ENCODE measurements around the gene SERPINA10. TPM values are rescaled to one million over a fixed set of nuclear protein-coding genes. Genes with fewer than 3 reads are reported as not detected.

The SERPINA10 gene, protein sequence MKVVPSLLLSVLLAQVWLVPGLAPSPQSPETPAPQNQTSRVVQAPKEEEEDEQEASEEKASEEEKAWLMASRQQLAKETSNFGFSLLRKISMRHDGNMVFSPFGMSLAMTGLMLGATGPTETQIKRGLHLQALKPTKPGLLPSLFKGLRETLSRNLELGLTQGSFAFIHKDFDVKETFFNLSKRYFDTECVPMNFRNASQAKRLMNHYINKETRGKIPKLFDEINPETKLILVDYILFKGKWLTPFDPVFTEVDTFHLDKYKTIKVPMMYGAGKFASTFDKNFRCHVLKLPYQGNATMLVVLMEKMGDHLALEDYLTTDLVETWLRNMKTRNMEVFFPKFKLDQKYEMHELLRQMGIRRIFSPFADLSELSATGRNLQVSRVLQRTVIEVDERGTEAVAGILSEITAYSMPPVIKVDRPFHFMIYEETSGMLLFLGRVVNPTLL
- total RNA-seq = not detected

DNA sequence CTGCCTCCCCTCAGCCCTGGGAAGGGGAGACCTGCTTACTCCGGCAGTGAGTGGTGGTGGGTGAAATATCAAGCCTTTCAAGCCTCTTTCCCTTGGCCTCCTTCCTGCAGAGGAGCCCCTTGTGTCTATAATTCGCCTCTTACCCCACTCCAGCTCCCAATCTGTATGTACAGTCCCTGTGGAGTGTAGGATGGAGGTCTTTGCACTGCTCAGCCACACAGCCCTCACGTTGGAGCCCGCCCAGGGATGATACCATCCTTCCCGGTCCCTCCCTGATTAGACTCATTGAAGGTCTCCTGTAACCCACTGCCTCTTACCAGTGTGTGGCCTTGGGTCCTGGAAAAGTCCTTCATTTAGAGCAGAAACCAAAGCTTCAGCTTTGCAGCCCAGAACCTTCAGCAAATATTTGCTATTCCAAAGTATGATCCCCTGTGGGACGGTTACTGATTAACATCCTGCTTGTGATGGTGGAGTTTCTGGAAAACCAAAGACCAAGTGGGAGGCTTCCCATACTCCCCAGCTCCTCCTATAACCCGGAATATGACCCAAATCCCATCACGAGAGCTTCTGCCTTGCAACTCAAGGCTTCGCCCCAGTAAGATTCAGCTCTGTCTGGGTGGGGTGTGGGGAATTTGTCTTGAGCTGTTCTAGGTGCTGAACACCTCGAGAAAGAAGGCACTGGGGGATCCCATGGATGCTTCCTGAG is at the start of gene SERPINA10:
SERPINA10 (minus strand) TSS at position 397 of the 706 bp plus-strand sequence. CDS start 2,675 bp downstream, outside the sequence.
- 67 to 75% methylated on average over 9 to 10 of the region's 10 CpGs for WGBS, 2 donors
- intact Hi-C loops (cut with DNase I) = no loop called here
- H3K4me1 ChIP-seq = no peaks in the 10 kb centered on the region

DNA sequence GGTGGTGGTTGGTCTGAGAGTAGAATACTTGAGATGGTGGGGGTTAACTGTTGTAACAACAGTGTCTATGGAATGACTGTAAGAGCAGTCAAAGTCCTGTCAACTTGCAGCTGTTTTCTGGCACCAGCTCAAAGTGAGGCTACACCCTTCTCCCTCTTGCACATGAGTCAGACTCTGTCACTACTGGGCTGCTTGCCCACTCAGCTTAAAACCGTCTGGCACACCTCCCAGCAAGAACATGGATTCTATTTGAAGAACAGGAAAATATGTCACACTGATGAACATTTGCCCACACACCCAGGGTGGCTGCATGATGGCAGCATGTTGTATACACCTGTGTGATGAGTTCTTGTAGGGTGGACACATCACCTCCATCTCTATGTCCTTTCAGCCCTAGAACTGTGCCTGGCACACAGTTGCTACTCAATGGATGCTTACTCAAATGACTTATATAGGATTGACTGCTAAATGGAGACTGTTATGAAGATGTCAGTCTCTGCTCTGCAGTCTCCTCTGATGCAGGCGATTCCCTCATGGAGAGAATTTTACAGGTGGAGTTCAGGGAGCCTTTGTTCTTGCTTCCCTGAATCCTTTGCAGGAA is 49.4 kb upstream of the SERPINA10 start:
- Histone ChIP-seq H3K4me3 (replicated peaks in 1 of 3) (no peak overlapping the region), H3K36me3 (no peaks in the 10 kb centered on the region), H3K27ac (no peak overlapping the region), H3K27me3 (no peaks in the 10 kb centered on the region), H3K9me3 (no peaks in the 10 kb centered on the region), H3K4me1 (peaks cover 4 to 14% of the 10 kb centered on the region in 2 donors)
- intact Hi-C loops (cut with DNase I) = no loop called here
- DNase-seq = peak; percentile 88 to 90
- no peak for TF ChIP-seq POLR2A (IDR thresholded peaks at IDR 0.05)
- TF ChIP-seq, protein P1, sequence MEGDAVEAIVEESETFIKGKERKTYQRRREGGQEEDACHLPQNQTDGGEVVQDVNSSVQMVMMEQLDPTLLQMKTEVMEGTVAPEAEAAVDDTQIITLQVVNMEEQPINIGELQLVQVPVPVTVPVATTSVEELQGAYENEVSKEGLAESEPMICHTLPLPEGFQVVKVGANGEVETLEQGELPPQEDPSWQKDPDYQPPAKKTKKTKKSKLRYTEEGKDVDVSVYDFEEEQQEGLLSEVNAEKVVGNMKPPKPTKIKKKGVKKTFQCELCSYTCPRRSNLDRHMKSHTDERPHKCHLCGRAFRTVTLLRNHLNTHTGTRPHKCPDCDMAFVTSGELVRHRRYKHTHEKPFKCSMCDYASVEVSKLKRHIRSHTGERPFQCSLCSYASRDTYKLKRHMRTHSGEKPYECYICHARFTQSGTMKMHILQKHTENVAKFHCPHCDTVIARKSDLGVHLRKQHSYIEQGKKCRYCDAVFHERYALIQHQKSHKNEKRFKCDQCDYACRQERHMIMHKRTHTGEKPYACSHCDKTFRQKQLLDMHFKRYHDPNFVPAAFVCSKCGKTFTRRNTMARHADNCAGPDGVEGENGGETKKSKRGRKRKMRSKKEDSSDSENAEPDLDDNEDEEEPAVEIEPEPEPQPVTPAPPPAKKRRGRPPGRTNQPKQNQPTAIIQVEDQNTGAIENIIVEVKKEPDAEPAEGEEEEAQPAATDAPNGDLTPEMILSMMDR (IDR thresholded peaks at IDR 0.05) = no peak
- 46 to 59% methylated on average over 2 of the region's 2 CpGs for WGBS, 2 donors

More for the DNA sequence above, at the start of gene SERPINA10:
- H3K36me3 ChIP-seq = no peaks in the 10 kb centered on the region
- no peaks in the 10 kb centered on the region for H3K27me3 ChIP-seq
- DNase-seq = no peak
- no peak within 1 kb of the TSS for H3K27ac ChIP-seq
- H3K9me3 ChIP-seq = no peaks in the 10 kb centered on the region
- no peak within 1 kb of the TSS for H3K4me3 ChIP-seq (replicated peaks in 1 of 3)
- TF ChIP-seq, protein P1 (IDR thresholded peaks at IDR 0.05) = no peak
- TF ChIP-seq POLR2A (IDR thresholded peaks at IDR 0.05) = no peak

DNA sequence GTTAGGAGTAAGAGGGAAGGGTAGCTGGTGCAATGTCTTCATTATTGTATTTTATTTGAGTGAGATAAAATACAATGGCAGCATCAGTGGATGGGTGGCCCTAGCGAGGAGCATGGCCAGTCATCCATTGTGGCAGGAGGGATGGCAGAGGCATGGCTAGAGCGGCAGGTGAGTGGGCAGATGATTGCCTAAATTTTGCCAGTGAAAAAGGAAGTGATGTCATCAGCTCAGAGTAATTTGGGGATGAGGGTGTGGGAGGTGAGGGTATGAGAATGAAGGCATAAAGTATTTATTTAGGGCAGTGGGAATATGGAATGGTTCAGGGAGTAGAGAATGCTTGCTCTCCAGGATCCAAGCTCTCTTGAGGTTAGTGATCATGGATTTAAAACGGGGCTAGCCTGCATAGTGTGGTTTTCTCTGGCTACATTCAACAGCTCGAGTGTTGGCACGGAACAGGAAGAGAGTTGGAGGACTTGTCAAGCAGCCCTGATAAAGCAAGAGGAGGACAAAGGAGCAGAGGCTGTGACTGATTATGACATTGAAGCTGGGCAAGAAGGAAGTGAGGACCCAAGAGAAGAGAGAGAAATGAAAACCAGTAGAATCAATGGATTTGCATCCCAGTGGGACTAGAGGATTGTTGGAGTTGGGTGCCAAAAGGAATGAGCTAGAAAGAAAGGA is 48.7 kb upstream of the SERPINA10 start:
- no peak for TF ChIP-seq POLR2A (IDR thresholded peaks at IDR 0.05)
- TF ChIP-seq, protein P1 (IDR thresholded peaks at IDR 0.05) = no peak
- Histone ChIP-seq H3K4me1 (peaks cover 4 to 14% of the 10 kb centered on the region in 2 donors), H3K4me3 (replicated peaks in 1 of 3) (no peak overlapping the region), H3K27ac (no peak overlapping the region), H3K36me3 (no peaks in the 10 kb centered on the region), H3K9me3 (no peaks in the 10 kb centered on the region), H3K27me3 (no peaks in the 10 kb centered on the region)
- WGBS, 2 donors = 40 to 42% methylated on average over 5 of the region's 5 CpGs
- intact Hi-C loops (cut with DNase I) = no loop called here
- peak in 1 of 2 donors; percentile 12 for DNase-seq

DNA sequence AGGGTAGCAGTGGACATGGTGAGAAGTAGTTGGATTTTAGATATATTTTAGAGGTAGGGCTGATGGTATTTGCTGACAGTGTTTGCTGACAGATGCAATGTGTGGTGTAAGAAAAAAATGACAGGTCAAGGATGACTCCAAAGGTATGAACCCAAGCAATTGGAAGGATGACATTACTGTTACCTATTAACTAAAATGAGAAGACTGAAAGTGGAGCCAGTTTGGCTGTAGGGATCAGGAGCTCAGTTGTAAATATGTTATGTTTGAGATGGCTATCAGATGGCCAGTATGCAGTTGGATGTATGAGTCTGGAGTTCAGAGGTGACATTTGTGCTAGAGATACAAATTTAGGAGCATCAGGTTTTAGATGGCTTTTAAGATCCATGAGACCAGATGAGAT is 47.5 kb upstream of the SERPINA10 start:
- no peak for TF ChIP-seq POLR2A (IDR thresholded peaks at IDR 0.05)
- TF ChIP-seq, protein P1 (IDR thresholded peaks at IDR 0.05) = no peak
- Histone ChIP-seq H3K36me3 (no peaks in the 10 kb centered on the region), H3K4me3 (replicated peaks in 1 of 3) (no peak overlapping the region), H3K27ac (no peak overlapping the region), H3K4me1 (peaks cover 4 to 14% of the 10 kb centered on the region in 2 donors), H3K27me3 (no peaks in the 10 kb centered on the region), H3K9me3 (no peaks in the 10 kb centered on the region)
- no peak for DNase-seq
- intact Hi-C loops (cut with DNase I) = no loop called here

Data from thyroid gland (tissue), 4 donors.